HUES6 (cell line): Measurements from ENCODE around the gene ELOB.

Experiments used
- H3K27ac ChIP-seq: 2 replicates; pipeline ENCODE4 v1.7.0; 2013; ENCODE audit warnings: low read depth, mild to moderate bottlenecking, low read length, inconsistent platforms
- H3K27me3 ChIP-seq: 2 replicates; pipeline ENCODE4 v1.6.1; 2013; ENCODE audit warnings: low read length; ENCODE audit not compliant: control insufficient read depth, insufficient read depth
- H3K36me3 ChIP-seq: 2 replicates; pipeline ENCODE4 v1.6.1; 2013; ENCODE audit warnings: low read length; ENCODE audit not compliant: control insufficient read depth, insufficient read depth
- H3K4me1 ChIP-seq: 2 replicates; pipeline ENCODE4 v1.6.1; 2013; ENCODE audit warnings: low read length; ENCODE audit not compliant: control insufficient read depth, insufficient read depth
- H3K4me3 ChIP-seq: 2 replicates; pipeline ENCODE4 v1.5.1; 2013; ENCODE audit warnings: low read depth, low read length
- H3K9ac ChIP-seq: one replicate; pipeline ENCODE4 v1.6.1; 2013; ENCODE audit warnings: mild to moderate bottlenecking, low read length
- H3K9me3 ChIP-seq: 2 replicates; pipeline ENCODE4 v1.6.1; 2013; ENCODE audit warnings: low read depth, low read length; ENCODE audit not compliant: control insufficient read depth, insufficient read depth

The ELOB gene

GRCh38 chr16:2818272-2818876, 41.3 kb upstream of the ELOB start:
- Histone ChIP-seq H3K27ac (no peak overlapping the region), H3K4me1 (no peaks in the 10 kb centered on the region), H3K36me3 (no peaks in the 10 kb centered on the region), H3K27me3 (no peaks in the 10 kb centered on the region), H3K9ac (no peak overlapping the region), H3K4me3 (no peak overlapping the region), H3K9me3 (no peaks in the 10 kb centered on the region)

GRCh38 chr16:2817340-2818271, 40.5 kb upstream of the ELOB start:
- Histone ChIP-seq H3K27me3 (no peaks in the 10 kb centered on the region), H3K9ac (no peak overlapping the region), H3K4me1 (no peaks in the 10 kb centered on the region), H3K36me3 (no peaks in the 10 kb centered on the region), H3K4me3 (no peak overlapping the region), H3K9me3 (no peaks in the 10 kb centered on the region), H3K27ac (no peak overlapping the region)

- no peaks in the 10 kb centered on the region for H3K36me3 ChIP-seq
- peaks cover 5% of the 10 kb centered on the region; the same call in 1 of the 2 replicates for H3K4me1 ChIP-seq
- no peak within 1 kb of the TSS for H3K9ac ChIP-seq
- no peaks in the 10 kb centered on the region for H3K9me3 ChIP-seq
- no peaks in the 10 kb centered on the region for H3K27me3 ChIP-seq
- H3K4me3 ChIP-seq: no peak within 1 kb of the TSS
- H3K27ac ChIP-seq: no peak within 1 kb of the TSS
Observed at GRCh38 chr16:2816751-2817339, 39.8 kb upstream of the ELOB start, which contains the start of gene PRSS21. TSS of gene PRSS21 (plus strand) at chr16:2817237. CDS start at chr16:2817269, 32 bp downstream.

- Histone ChIP-seq H3K9me3 (no peaks in the 10 kb centered on the region), H3K4me1 (peaks cover 8% of the 10 kb centered on the region; the same call in 1 of the 2 replicates), H3K4me3 (no peak overlapping the region), H3K9ac (no peak overlapping the region), H3K27ac (no peak overlapping the region), H3K36me3 (no peaks in the 10 kb centered on the region), H3K27me3 (peaks cover 4% of the 10 kb centered on the region; the same call in 1 of the 2 replicates)
Observed at GRCh38 chr16:2815299-2815771, 38.3 kb upstream of the ELOB start.

- Histone ChIP-seq H3K9ac (no peak overlapping the region), H3K4me1 (peaks cover 8% of the 10 kb centered on the region; the same call in 1 of the 2 replicates), H3K27me3 (peaks cover 4% of the 10 kb centered on the region; the same call in 1 of the 2 replicates), H3K27ac (no peak overlapping the region), H3K36me3 (no peaks in the 10 kb centered on the region), H3K9me3 (no peaks in the 10 kb centered on the region), H3K4me3 (no peak overlapping the region)
Observed at GRCh38 chr16:2814551-2815298, 37.6 kb upstream of the ELOB start.

GRCh38 chr16:2813771-2814221, 36.7 kb upstream of the ELOB start:
- Histone ChIP-seq H3K9ac (no peak overlapping the region), H3K36me3 (no peaks in the 10 kb centered on the region), H3K27ac (no peak overlapping the region), H3K4me1 (peaks cover 8% of the 10 kb centered on the region; the same call in 1 of the 2 replicates), H3K4me3 (no peak overlapping the region), H3K9me3 (no peaks in the 10 kb centered on the region), H3K27me3 (peaks cover 4% of the 10 kb centered on the region; the same call in 1 of the 2 replicates)

- Histone ChIP-seq H3K4me3 (no peak overlapping the region), H3K9me3 (no peaks in the 10 kb centered on the region), H3K36me3 (no peaks in the 10 kb centered on the region), H3K27me3 (peaks cover 7% of the 10 kb centered on the region; the same call in 1 of the 2 replicates), H3K27ac (no peak overlapping the region), H3K9ac (no peak overlapping the region), H3K4me1 (peaks cover 8% of the 10 kb centered on the region; the same call in 1 of the 2 replicates)
Observed at GRCh38 chr16:2811703-2812471, 34.8 kb upstream of the ELOB start.

- H3K36me3 ChIP-seq: no peaks in the 10 kb centered on the region
- peaks cover 12% of the 10 kb centered on the region; the same call in 1 of the 2 replicates for H3K27me3 ChIP-seq
- no peak overlapping the region for H3K9ac ChIP-seq
- H3K27ac ChIP-seq: no peak overlapping the region
- H3K4me1 ChIP-seq: peaks cover 8% of the 10 kb centered on the region; the same call in 1 of the 2 replicates
- H3K9me3 ChIP-seq: no peaks in the 10 kb centered on the region
- no peak overlapping the region for H3K4me3 ChIP-seq
Observed at GRCh38 chr16:2810651-2811050, 33.6 kb upstream of the ELOB start.

- peaks cover 14% of the 10 kb centered on the region; the same call in 1 of the 2 replicates for H3K27me3 ChIP-seq
- peaks cover 8% of the 10 kb centered on the region; the same call in 1 of the 2 replicates for H3K4me1 ChIP-seq
- no peaks in the 10 kb centered on the region for H3K36me3 ChIP-seq
- H3K27ac ChIP-seq: no peak overlapping the region
- H3K4me3 ChIP-seq: no peak overlapping the region
- H3K9me3 ChIP-seq: peaks cover 10% of the 10 kb centered on the region
- no peak overlapping the region for H3K9ac ChIP-seq
Observed at GRCh38 chr16:2809149-2809760, 32.2 kb upstream of the ELOB start.
